Activated CD4-positive, alpha-beta T cell treated with anti-CD3 and anti-CD28 coated beads for 36 hours (primary cell): Measurements from ENCODE around the gene ENAH. TPM values are rescaled to one million over a fixed set of nuclear protein-coding genes. Genes with fewer than 3 reads are reported as not detected.

Source experiments
- ATAC-seq: fragments of 200-7000 bp; cut with Tn5 transposase; one replicate; pipeline ENCODE4 v1.10.0; 2021; ENCODE audit warnings: mild to moderate bottlenecking, moderate library complexity
- CTCF ChIA-PET: fragments of 350-600 bp; sonication (Branson Sonifier 250); formaldehyde crosslinking; loops from one replicate; lab custom pipeline; 2021; ENCODE audit warnings: antibody characterized with exemption; lab: Charles Lee
- POLR2A ChIA-PET: fragments of 350-600 bp; sonication (Branson Sonifier 250); formaldehyde crosslinking; loops from one replicate; lab custom pipeline; 2021; ENCODE audit warnings: antibody characterized with exemption, inconsistent platforms; lab: Charles Lee
- DNase-seq: peaks from one replicate; pipeline ENCODE4 v3.0.0-alpha.2; 2020
- H3K27ac Mint-ChIP-seq: one replicate; pipeline ENCODE4 v1.8.0; 2021; ENCODE audit warnings: mixed read lengths
- H3K27me3 Mint-ChIP-seq: one replicate; pipeline ENCODE4 v1.8.0; 2021; ENCODE audit warnings: mixed read lengths
- H3K36me3 Mint-ChIP-seq: one replicate; pipeline ENCODE4 v1.8.0; 2021; ENCODE audit warnings: low read depth, mixed read lengths
- H3K4me1 Mint-ChIP-seq: one replicate; pipeline ENCODE4 v1.8.0; 2021; ENCODE audit warnings: mixed read lengths
- H3K4me3 Mint-ChIP-seq: one replicate; pipeline ENCODE4 v1.8.0; 2021; ENCODE audit warnings: mild to moderate bottlenecking, moderate library complexity, mixed read lengths
- H3K9me3 Mint-ChIP-seq: one replicate; pipeline ENCODE4 v1.8.0; 2021; ENCODE audit warnings: low read depth, mixed read lengths
- intact Hi-C, 2 experiments: fragments of 100-400 bp; cut with DNase I in 1 of 2; cut with micrococcal nuclease in 1 of 2; formaldehyde crosslinking; loops; one replicate each; pipeline versions ENCODE4 v1.14.2 to v1.15.1; 2022 to 2024; cut with DNase I, micrococcal nuclease
- total RNA-seq, 2 experiments: library from RNA; stranded (reverse); gene quantifications; one replicate each; pipeline ENCODE4 v1.2.3, GENCODE V29; 2021

Gene ENAH
- total RNA-seq, 2 experiments from 2014 or later: 0.62 to 0.81 TPM

- H3K4me1 Mint-ChIP-seq: peaks cover 53% of the 10 kb centered on the region
- ATAC-seq (no peak), DNase-seq (no peak)
- H3K27ac Mint-ChIP-seq: no peak overlapping the region
- intact Hi-C loops: loop anchor here in 1 of 2 experiments (5.0 to 10.0 kb wide), 2 partner anchors 952 to 1264 kb away; partner anchors contain the start of gene DEGS1
- ChIA-PET POLR2A (no interaction called here), CTCF (interaction anchor here (0.7 to 1.7 kb wide), 3 partner anchors 22 to 970 kb away, joined by 3 to 5 read pairs (median 3); no protein-coding TSS in a partner anchor)
- no peaks in the 10 kb centered on the region for H3K27me3 Mint-ChIP-seq
- no peaks in the 10 kb centered on the region for H3K9me3 Mint-ChIP-seq
- H3K36me3 Mint-ChIP-seq: no peaks in the 10 kb centered on the region
- no peak overlapping the region for H3K4me3 Mint-ChIP-seq
Measured at GRCh38 chr1:225449261-225449660, 203.7 kb downstream of the ENAH start.

GRCh38 chr1:225448146-225448805, 204.6 kb downstream of the ENAH start:
- ChIA-PET CTCF (interaction anchor here (0.7 to 1.7 kb wide), 3 partner anchors 23 to 971 kb away, joined by 3 to 5 read pairs (median 3); no protein-coding TSS in a partner anchor), POLR2A (no interaction called here)
- no peaks in the 10 kb centered on the region for H3K9me3 Mint-ChIP-seq
- H3K4me3 Mint-ChIP-seq: no peak overlapping the region
- no peaks in the 10 kb centered on the region for H3K36me3 Mint-ChIP-seq
- ATAC-seq (no peak), DNase-seq (peak; percentile 1)
- intact Hi-C loops: loop anchor here in 1 of 2 experiments (5.0 to 10.0 kb wide), 2 partner anchors 951 to 1263 kb away; partner anchors contain the start of gene DEGS1
- peak overlapping the region; percentile 21 for H3K27ac Mint-ChIP-seq
- no peaks in the 10 kb centered on the region for H3K27me3 Mint-ChIP-seq
- peaks cover 51% of the 10 kb centered on the region for H3K4me1 Mint-ChIP-seq

GRCh38 chr1:225447650-225448089, 205.3 kb downstream of the ENAH start:
- Mint-ChIP-seq H3K27ac (peak overlapping the region; percentile 21), H3K4me3 (no peak overlapping the region), H3K36me3 (no peaks in the 10 kb centered on the region), H3K27me3 (no peaks in the 10 kb centered on the region), H3K9me3 (no peaks in the 10 kb centered on the region), H3K4me1 (peaks cover 55% of the 10 kb centered on the region)
- ATAC-seq: no peak
- CTCF ChIA-PET: interaction anchor here (0.6 to 1.7 kb wide), 3 partner anchors 24 to 209 kb away, joined by 3 to 5 read pairs (median 3); no protein-coding TSS in a partner anchor
- POLR2A ChIA-PET: no interaction called here
- intact Hi-C loops: loop anchor here in 1 of 2 experiments (5.0 to 10.0 kb wide), 2 partner anchors 950 to 1263 kb away; partner anchors contain the start of gene DEGS1
- DNase-seq: peak; percentile 1

GRCh38 chr1:225446981-225447615, 205.8 kb downstream of the ENAH start:
- CTCF ChIA-PET: interaction anchor here (0.6 to 3.1 kb wide), 3 partner anchors 8 to 209 kb away, joined by 3 to 29 read pairs (median 3); no protein-coding TSS in a partner anchor
- DNase-seq: peak; percentile 4
- intact Hi-C loops: loop anchor here in 1 of 2 experiments (5.0 to 10.0 kb wide), 2 partner anchors 950 to 1262 kb away; partner anchors contain the start of gene DEGS1

GRCh38 chr1:225446595-225446960, 206.3 kb downstream of the ENAH start:
- ChIA-PET CTCF (interaction anchor here (0.9 to 3.1 kb wide), 2 partner anchors 8 to 28 kb away, joined by 3 to 29 read pairs; no protein-coding TSS in a partner anchor), POLR2A (no interaction called here)
- H3K4me3 Mint-ChIP-seq: no peak overlapping the region
- H3K27ac Mint-ChIP-seq: peak overlapping the region; percentile 96
- H3K9me3 Mint-ChIP-seq: no peaks in the 10 kb centered on the region
- ATAC-seq (no peak), DNase-seq (peak; percentile 5)
- H3K4me1 Mint-ChIP-seq: peaks cover 66% of the 10 kb centered on the region
- no peaks in the 10 kb centered on the region for H3K36me3 Mint-ChIP-seq
- no peaks in the 10 kb centered on the region for H3K27me3 Mint-ChIP-seq
- intact Hi-C loops: loop anchor here in 1 of 2 experiments (5.0 to 10.0 kb wide), 2 partner anchors 949 to 1262 kb away; partner anchors contain the start of gene DEGS1

More at GRCh38 chr1:225446981-225447615, 205.8 kb downstream of the ENAH start:
- no peaks in the 10 kb centered on the region for H3K36me3 Mint-ChIP-seq
- POLR2A ChIA-PET: no interaction called here
- H3K9me3 Mint-ChIP-seq: no peaks in the 10 kb centered on the region
- no peaks in the 10 kb centered on the region for H3K27me3 Mint-ChIP-seq
- no peak overlapping the region for H3K4me3 Mint-ChIP-seq
- H3K4me1 Mint-ChIP-seq: peaks cover 60% of the 10 kb centered on the region
- no peak for ATAC-seq
- no peak overlapping the region for H3K27ac Mint-ChIP-seq

- ChIA-PET CTCF (interaction anchor here (1.6 to 3.1 kb wide), 4 partner anchors 9 to 29 kb away, joined by 3 to 29 read pairs (median 8); no protein-coding TSS in a partner anchor), POLR2A (interaction anchor here (1.4 to 2.1 kb wide), 4 partner anchors 9 to 554 kb away, joined by 4 to 17 read pairs (median 6); partner anchors contain the start of genes LBR and SDE2)
- H3K4me1 Mint-ChIP-seq: peaks cover 65% of the 10 kb centered on the region
- no peaks in the 10 kb centered on the region for H3K27me3 Mint-ChIP-seq
- H3K9me3 Mint-ChIP-seq: no peaks in the 10 kb centered on the region
- intact Hi-C loops: loop anchor here (1.0 to 10.0 kb wide), 7 partner anchors 8 to 1261 kb away; partner anchors contain the start of genes LBR (in 2 of the 2), DEGS1 (in 1 of the 2) and SDE2 (in 1 of the 2)
- H3K36me3 Mint-ChIP-seq: no peaks in the 10 kb centered on the region
- no peak for ATAC-seq
- peak overlapping the region; percentile 55 for H3K4me3 Mint-ChIP-seq
- peak; percentile 27 for DNase-seq
- peak overlapping the region; percentile 96 for H3K27ac Mint-ChIP-seq
Measured at GRCh38 chr1:225445639-225446594, 207.0 kb downstream of the ENAH start.

GRCh38 chr1:225442123-225442505, 210.8 kb downstream of the ENAH start:
- intact Hi-C loops: loop anchor here in 1 of 2 experiments (10.0 kb wide), 1 partner anchor 1257 kb away; the partner anchor contains the start of gene DEGS1
- no peak for ATAC-seq

GRCh38 chr1:225441314-225442122, 211.4 kb downstream of the ENAH start:
- Mint-ChIP-seq H3K27me3 (no peaks in the 10 kb centered on the region), H3K4me3 (no peak overlapping the region), H3K4me1 (peaks cover 49% of the 10 kb centered on the region), H3K36me3 (no peaks in the 10 kb centered on the region), H3K9me3 (no peaks in the 10 kb centered on the region), H3K27ac (peak overlapping the region; percentile 82)
- ChIA-PET POLR2A (interaction anchor here (0.6 to 0.7 kb wide), 2 partner anchors 1258 to 1716 kb away, joined by 3 to 11 read pairs; no protein-coding TSS in a partner anchor), CTCF (interaction anchor here (0.6 to 2.3 kb wide), 6 partner anchors 12 to 136 kb away, joined by 3 to 5 read pairs (median 4); partner anchors contain the start of gene LBR)
- DNase-seq (no peak), ATAC-seq (no peak)
- intact Hi-C loops: loop anchor here in 1 of 2 experiments (10.0 kb wide), 1 partner anchor 1257 kb away; the partner anchor contains the start of gene DEGS1

More at GRCh38 chr1:225442123-225442505, 210.8 kb downstream of the ENAH start:
- Mint-ChIP-seq H3K4me3 (no peak overlapping the region), H3K4me1 (peaks cover 54% of the 10 kb centered on the region), H3K36me3 (no peaks in the 10 kb centered on the region), H3K9me3 (no peaks in the 10 kb centered on the region), H3K27me3 (no peaks in the 10 kb centered on the region), H3K27ac (peak overlapping the region; percentile 82)
- ChIA-PET CTCF (interaction anchor here (0.8 to 1.5 kb wide), 2 partner anchors 9 to 12 kb away, joined by 3 read pairs; no protein-coding TSS in a partner anchor), POLR2A (interaction anchor here (0.7 kb wide), 1 partner anchor 1258 kb away, joined by 3 read pairs; no protein-coding TSS in a partner anchor)
- DNase-seq: no peak
